ENCODE measurements around the gene DECR2. TPM values are rescaled to one million over a fixed set of nuclear protein-coding genes. Genes with fewer than 3 reads are reported as not detected.

DECR2 gene
- total and polyA plus RNA-seq, 2 of the 13 experiments (the other 11 are each of a cell fraction or from before 2014, with no cell fraction given), result 36.3 to 44.6 TPM

DNA sequence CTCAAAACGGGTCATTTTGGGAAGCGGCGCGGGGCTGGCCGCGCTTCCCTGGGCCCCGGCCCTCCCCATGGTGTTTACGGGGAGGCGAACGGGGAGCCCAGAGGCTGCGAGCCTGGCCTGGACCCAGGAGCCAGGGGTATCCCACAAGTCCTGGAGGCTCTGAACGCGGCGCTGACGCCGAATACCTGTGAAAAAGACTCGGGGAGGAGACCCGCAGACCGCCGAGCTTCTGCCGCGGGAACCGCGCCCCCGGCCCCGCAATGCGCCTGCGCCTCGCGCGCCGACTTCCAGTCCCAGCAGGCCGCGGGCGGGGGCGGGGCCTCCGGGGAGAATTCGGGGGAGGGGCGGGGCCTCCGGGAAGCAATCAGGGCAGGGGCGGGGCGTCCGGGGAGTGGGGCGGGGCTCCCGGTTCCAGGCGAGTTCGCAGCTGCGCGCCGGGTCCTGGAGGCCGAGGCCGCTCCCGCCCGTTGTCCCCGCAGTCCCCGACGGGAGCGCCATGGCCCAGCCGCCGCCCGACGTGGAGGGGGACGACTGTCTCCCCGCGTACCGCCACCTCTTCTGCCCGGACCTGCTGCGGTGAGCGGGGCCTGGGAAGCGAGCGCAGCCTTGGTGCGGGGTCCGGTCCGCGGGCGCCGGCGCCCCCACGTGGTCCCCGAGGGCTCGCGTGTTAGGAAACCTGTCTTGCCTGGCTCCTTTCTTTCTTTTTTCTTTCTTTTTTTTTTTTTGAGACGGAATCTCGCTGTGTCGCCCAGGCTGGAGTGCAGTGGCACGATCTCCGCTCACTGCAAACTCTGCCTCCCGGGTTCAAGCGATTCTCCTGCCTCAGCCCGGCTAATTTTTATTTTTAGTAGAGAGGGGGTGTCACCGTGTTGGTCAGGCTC, at the start of gene DECR2 (continued):
- peak; percentile 15; the same call in 1 of the 2 replicates for TF ChIP-seq FOXC1 (CRISPR knock-in tag; IDR thresholded peaks at IDR 0.05; ENCODE audit: borderline replicate concordance)
- no peak for TF ChIP-seq NFATC3 (CRISPR knock-in tag; IDR thresholded peaks at IDR 0.05)
- TF ChIP-seq ZFX (CRISPR knock-in tag; IDR thresholded peaks at IDR 0.05; ENCODE audit: low read depth), result peak; percentile 81
- TF ChIP-seq, protein P1, sequence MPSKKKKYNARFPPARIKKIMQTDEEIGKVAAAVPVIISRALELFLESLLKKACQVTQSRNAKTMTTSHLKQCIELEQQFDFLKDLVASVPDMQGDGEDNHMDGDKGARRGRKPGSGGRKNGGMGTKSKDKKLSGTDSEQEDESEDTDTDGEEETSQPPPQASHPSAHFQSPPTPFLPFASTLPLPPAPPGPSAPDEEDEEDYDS (CRISPR knock-in tag; IDR thresholded peaks at IDR 0.05), result no peak
- TF ChIP-seq, protein P2, sequence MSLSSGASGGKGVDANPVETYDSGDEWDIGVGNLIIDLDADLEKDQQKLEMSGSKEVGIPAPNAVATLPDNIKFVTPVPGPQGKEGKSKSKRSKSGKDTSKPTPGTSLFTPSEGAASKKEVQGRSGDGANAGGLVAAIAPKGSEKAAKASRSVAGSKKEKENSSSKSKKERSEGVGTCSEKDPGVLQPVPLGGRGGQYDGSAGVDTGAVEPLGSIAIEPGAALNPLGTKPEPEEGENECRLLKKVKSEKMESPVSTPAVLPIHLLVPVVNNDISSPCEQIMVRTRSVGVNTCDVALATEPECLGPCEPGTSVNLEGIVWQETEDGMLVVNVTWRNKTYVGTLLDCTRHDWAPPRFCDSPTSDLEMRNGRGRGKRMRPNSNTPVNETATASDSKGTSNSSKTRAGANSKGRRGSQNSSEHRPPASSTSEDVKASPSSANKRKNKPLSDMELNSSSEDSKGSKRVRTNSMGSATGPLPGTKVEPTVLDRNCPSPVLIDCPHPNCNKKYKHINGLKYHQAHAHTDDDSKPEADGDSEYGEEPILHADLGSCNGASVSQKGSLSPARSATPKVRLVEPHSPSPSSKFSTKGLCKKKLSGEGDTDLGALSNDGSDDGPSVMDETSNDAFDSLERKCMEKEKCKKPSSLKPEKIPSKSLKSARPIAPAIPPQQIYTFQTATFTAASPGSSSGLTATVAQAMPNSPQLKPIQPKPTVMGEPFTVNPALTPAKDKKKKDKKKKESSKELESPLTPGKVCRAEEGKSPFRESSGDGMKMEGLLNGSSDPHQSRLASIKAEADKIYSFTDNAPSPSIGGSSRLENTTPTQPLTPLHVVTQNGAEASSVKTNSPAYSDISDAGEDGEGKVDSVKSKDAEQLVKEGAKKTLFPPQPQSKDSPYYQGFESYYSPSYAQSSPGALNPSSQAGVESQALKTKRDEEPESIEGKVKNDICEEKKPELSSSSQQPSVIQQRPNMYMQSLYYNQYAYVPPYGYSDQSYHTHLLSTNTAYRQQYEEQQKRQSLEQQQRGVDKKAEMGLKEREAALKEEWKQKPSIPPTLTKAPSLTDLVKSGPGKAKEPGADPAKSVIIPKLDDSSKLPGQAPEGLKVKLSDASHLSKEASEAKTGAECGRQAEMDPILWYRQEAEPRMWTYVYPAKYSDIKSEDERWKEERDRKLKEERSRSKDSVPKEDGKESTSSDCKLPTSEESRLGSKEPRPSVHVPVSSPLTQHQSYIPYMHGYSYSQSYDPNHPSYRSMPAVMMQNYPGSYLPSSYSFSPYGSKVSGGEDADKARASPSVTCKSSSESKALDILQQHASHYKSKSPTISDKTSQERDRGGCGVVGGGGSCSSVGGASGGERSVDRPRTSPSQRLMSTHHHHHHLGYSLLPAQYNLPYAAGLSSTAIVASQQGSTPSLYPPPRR (CRISPR knock-in tag; IDR thresholded peaks at IDR 0.05; ENCODE audit: borderline replicate concordance), result no peak
- TF ChIP-seq AHR (CRISPR knock-in tag; IDR thresholded peaks at IDR 0.05), result no peak
- TF ChIP-seq, protein P3, sequence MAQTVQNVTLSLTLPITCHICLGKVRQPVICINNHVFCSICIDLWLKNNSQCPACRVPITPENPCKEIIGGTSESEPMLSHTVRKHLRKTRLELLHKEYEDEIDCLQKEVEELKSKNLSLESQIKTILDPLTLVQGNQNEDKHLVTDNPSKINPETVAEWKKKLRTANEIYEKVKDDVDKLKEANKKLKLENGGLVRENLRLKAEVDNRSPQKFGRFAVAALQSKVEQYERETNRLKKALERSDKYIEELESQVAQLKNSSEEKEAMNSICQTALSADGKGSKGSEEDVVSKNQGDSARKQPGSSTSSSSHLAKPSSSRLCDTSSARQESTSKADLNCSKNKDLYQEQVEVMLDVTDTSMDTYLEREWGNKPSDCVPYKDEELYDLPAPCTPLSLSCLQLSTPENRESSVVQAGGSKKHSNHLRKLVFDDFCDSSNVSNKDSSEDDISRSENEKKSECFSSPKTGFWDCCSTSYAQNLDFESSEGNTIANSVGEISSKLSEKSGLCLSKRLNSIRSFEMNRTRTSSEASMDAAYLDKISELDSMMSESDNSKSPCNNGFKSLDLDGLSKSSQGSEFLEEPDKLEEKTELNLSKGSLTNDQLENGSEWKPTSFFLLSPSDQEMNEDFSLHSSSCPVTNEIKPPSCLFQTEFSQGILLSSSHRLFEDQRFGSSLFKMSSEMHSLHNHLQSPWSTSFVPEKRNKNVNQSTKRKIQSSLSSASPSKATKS (CRISPR knock-in tag; IDR thresholded peaks at IDR 0.05), result no peak
- no peak for TF ChIP-seq HNRNPL (IDR thresholded peaks at IDR 0.05; ENCODE audit: low read depth, low read length)
- TF ChIP-seq, protein P4, sequence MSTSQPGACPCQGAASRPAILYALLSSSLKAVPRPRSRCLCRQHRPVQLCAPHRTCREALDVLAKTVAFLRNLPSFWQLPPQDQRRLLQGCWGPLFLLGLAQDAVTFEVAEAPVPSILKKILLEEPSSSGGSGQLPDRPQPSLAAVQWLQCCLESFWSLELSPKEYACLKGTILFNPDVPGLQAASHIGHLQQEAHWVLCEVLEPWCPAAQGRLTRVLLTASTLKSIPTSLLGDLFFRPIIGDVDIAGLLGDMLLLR (CRISPR knock-in tag; IDR thresholded peaks at IDR 0.05), result 0 out of 2 replicates have a peak, but pooled peaks have one; percentile 85
- peak; percentile 57; the same call in 1 of the 2 replicates for TF ChIP-seq ZNF749 (CRISPR knock-in tag; IDR thresholded peaks at IDR 0.05; ENCODE audit: borderline replicate concordance)
- 0 out of 2 replicates have a peak, but pooled peaks have one; percentile 62 for TF ChIP-seq ZNF225 (CRISPR knock-in tag; IDR thresholded peaks at IDR 0.05)
- TF ChIP-seq MYC (CRISPR knock-in tag; IDR thresholded peaks at IDR 0.05; ENCODE audit: borderline replicate concordance), result peak; percentile 87
- peak; percentile 62; the same call in 1 of the 2 replicates for TF ChIP-seq REPIN1 (CRISPR knock-in tag; IDR thresholded peaks at IDR 0.05; ENCODE audit: borderline replicate concordance, low read depth)
- no peak; the same call in 1 of the 2 replicates for TF ChIP-seq NR2C2 (CRISPR knock-in tag; IDR thresholded peaks at IDR 0.05; ENCODE audit: borderline replicate concordance)
- no peak for TF ChIP-seq CHD2 (IDR thresholded peaks at IDR 0.05; ENCODE audit: low read depth, low read length)
- peak; percentile 45; the same call in 1 of the 2 replicates for TF ChIP-seq MAZ (IDR thresholded peaks at IDR 0.05; ENCODE audit: borderline replicate concordance, low read depth, low read length)
- TF ChIP-seq MAZ (CRISPR knock-in tag; IDR thresholded peaks at IDR 0.05; ENCODE audit: low read depth), result peak; percentile 84; the same call in 1 of the 2 replicates
- TF ChIP-seq RAD21 (CRISPR knock-in tag; IDR thresholded peaks at IDR 0.05), result peak; percentile 77
- peak; percentile 87 for TF ChIP-seq ZFY (CRISPR knock-in tag; IDR thresholded peaks at IDR 0.05)

Data from HepG2 (cell line).